Stimulated activated naive CD8-positive, alpha-beta T cell treated with anti-CD3 and anti-CD28 coated beads, Interleukin-15, Interleukin-2, amounts not matched to agents 100 U/mL and 50 U/mL, for 24 hours (primary cell): ENCODE results near the gene PRKN.

ENCODE experiments used
- ATAC-seq: fragments of 150-1000 bp; cut with Tn5 transposase; one replicate; pipeline ENCODE4 v1.10.0; 2021
- DNase-seq: peaks from one replicate; pipeline ENCODE4 v3.0.0; 2021

PRKN gene

GRCh38 chr6:161414180-161414579 is 1313.4 kb downstream of the PRKN start:
- DNase-seq = no peak

GRCh38 chr6:161413355-161413771 is 1314.2 kb downstream of the PRKN start:
- DNase-seq (no peak), ATAC-seq (no peak)

More at GRCh38 chr6:161414180-161414579, 1313.4 kb downstream of the PRKN start:
- no peak for ATAC-seq

GRCh38 chr6:161412795-161413194 is 1314.8 kb downstream of the PRKN start:
- no peak for DNase-seq
- no peak for ATAC-seq

GRCh38 chr6:161411265-161411944 is 1316.2 kb downstream of the PRKN start:
- no peak for ATAC-seq
- no peak for DNase-seq

GRCh38 chr6:161410736-161411135 is 1316.8 kb downstream of the PRKN start:
- no peak for ATAC-seq

GRCh38 chr6:161410076-161410475 is 1317.5 kb downstream of the PRKN start:
- no peak for DNase-seq
- no peak for ATAC-seq

More at GRCh38 chr6:161410736-161411135, 1316.8 kb downstream of the PRKN start:
- no peak for DNase-seq

DNA sequence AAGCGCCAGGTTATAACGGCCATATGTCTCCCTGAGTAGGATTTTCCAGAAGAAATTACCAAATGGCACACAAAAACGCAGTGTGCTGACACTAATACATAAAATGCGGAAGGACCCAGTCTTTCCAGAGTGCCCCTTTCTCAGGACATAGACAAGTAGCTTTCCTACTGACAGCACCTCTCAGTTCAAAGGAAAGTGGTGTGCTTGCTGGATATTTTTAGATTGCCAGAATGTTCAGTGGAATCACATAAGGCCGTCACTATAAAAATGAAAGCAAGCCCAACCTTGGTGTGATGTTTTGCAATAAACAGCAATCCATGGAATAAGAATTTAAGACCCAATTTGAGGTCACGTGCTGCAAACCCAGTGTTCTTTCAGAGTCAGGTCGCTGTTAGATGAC is 1318.2 kb downstream of the PRKN start:
- no peak for ATAC-seq
- no peak for DNase-seq

- ATAC-seq (no peak), DNase-seq (no peak)
These were observed 1319.5 kb downstream of the PRKN start for GRCh38 chr6:161408041-161408440.

DNA sequence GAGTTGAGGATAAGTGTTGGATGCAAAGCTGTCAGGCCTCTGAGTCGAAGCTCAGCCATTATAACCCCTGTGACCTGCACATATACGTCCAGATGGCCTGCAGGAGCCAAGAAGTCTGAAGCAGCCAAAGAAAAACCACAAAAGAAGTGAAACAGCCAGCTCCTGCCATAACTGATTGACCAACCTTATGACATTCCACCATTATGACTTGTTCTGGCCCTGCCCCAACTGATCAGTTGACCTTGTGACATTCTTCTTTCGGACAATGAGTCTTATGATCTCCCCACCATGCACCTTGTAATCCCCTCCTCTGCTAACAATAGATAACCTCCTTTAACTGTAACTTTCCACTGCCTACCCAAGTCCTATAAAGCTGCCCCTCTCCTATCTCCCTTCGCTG is 1320.0 kb downstream of the PRKN start:
- DNase-seq (no peak), ATAC-seq (no peak)

DNA sequence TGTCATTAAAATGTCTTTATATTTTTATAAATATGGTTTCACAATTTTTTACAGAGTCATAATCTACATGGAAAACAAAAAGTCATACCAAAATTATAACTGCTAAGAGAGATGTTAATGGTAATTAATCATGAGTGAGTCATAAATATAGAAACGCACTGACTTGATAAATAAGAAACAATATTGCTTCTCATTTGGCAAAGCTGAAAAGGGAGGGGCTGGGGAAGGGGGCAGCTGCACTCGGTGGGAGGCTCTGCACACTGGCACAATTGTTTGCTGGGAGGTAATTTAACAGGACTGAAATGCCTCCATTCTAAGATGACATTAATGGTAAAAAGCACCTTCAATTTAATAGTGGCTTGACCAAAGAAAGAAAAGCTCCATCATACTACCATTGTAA is 1320.5 kb downstream of the PRKN start:
- ATAC-seq (no peak), DNase-seq (no peak)

DNA sequence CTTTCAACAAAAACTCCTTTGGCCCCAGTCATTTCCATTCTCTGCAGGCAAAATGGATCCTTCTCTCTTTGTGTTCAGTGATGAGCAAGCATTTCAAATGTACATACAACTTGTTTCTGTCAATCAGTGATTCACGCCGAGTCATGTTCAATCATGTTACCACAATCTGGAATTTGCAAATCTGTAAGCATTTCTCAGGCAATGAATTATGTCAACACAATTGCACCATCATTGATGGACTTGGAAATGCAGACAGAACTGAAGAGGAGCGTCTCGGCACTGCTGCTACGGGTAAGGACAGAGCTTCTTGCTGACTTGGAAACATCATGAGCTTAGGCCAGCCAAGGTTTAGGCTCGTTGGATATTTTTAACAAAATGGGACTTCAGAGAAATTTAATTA is 1320.9 kb downstream of the PRKN start:
- ATAC-seq (no peak), DNase-seq (no peak)

- DNase-seq (no peak), ATAC-seq (no peak)
These were observed 1322.1 kb downstream of the PRKN start for GRCh38 chr6:161405418-161405817.

DNA sequence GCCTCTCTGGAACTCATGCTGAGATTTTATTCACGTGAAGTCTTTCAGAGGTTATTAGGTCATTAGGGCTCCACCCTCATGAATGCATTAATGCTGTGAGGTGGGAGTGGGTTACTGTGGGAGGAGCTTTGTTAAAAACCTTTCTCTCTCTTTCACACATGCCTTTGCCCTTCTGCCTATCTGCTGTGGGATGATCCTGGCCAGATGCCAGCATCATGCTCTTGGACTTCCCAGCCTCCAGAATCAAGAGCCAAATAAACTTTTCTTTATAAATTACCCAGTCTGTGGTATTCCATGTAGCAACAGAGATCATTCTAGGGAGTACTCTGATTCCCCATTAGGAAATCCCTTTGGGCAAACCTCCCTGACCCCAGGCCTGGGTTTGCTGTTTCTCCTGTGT is 1323.8 kb downstream of the PRKN start:
- ATAC-seq (no peak), DNase-seq (no peak)

DNA sequence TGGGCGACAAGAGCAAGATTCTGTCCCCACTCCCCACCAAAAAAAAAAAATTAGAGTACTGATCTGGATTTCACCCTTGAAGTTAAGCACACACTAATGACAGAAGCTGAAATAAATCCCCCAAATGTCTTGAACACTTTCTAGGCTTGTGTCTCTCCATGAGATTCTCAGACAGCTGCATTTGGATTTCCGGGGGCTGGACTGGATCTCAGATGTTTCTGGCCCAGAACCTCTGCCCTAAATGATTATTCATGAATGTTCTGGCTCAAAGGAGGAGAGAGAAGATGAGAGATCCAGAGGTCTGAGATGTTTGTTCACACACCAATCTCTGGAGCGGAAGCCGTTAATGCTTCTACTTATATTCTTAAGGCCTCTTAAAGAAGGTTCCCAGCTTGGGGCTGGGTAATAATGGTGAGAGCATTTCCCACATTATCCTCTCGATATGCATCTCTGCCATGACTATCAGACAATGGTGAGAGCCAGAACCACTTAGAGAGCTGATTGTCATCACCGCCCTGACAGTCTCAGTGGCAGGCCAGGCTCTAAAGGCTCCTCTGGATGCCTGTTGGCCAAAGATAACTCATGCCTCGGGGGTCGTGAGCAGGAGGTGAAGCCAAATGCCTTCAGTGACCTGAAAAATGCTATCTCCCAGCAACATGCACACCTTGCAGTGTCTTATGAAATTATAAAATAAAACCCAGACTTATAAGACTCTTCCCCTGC is 1325.8 kb downstream of the PRKN start:
- DNase-seq = no peak
- ATAC-seq = no peak

DNA sequence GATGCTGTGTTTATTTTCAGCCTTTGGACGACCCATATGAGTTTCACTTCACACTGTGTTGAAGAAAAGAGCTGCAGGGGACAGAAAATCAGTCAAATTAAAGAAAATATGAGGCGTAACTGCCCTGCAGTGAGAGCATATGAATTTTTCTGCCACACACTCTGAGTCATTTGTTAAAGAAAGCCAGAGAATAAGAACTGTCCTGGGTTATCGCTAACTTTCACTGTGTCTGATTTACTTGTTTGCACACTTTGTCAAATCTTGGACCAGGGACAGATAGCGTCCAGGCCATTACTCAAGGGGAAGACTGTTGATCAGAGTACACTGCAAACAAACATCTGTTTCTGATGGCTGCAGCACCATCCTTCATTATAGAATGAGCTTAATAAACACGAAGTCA is 1326.9 kb downstream of the PRKN start:
- ATAC-seq (no peak), DNase-seq (no peak)

DNA sequence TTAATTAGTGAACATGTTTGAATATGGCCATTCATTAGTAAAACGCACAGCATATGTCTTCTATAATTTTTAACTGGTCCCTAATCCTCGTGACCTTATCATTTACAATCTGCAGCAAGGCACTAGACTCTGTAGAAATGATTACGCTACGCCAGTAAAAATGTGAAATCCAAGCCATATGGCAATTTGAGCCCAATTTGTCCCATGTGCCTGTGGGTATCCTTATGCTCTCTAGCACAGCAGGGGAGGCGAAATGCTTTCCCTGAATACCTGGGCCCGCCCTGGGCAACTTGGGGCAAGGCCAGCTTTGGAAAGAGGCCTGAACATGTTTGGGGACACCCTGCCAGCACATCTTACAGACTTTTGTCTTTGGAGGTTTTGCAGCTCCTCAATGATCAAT is 1331.0 kb downstream of the PRKN start:
- DNase-seq = no peak
- no peak for ATAC-seq

DNA sequence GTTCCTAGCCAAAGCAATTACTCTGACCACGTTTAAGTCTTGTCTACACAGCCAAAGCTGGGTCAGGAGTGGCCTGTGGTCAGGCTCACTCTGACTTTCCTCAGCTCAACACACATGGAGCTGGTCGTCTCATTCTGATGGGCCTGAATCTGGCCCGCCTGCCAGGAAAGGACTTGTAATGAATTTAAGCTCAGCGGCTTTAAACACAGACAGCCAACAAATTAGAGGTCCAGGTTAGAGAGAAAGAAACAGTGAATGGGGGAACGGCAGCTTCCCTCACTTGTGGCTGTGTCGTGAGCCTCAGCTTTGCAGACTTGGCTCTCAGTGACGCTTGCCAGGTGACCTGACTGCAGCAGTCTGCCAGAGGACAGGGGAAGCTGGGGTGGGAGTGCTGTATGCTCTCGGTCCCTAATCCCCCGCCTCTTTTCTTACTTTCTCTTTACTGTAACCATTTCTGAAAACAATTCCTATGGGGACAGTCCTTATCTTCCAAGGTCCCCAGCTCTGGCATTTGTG is 1331.8 kb downstream of the PRKN start:
- ATAC-seq (no peak), DNase-seq (no peak)

GRCh38 chr6:161394437-161394836 is 1333.1 kb downstream of the PRKN start:
- ATAC-seq (peak; percentile 64), DNase-seq (no peak)

DNA sequence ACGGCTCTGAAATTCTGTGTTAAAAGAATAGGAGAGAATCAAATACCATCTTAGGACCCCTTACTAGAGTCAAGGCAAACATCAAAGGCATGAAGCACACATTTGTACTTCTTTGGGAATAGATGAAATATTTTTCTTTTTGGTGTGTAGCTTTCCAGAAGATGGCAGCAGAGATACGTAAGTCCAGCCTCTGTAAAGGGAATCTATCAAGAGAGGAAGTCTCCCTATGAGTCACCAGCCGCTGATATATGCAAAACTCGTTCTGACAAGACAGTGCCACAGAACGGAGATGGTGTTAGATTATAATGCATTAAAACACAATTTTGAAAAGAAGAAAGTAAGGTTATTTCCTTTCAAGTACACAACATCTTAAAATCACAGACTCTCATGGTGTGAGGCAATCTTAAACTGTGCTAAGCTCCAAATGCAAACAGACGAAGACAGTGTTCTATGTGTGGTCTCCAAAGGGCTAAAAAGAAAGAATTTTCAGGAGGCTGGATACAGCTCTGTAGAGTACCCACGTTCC is 1333.7 kb downstream of the PRKN start:
- DNase-seq (peak; percentile 50), ATAC-seq (peak; percentile 97)

DNA sequence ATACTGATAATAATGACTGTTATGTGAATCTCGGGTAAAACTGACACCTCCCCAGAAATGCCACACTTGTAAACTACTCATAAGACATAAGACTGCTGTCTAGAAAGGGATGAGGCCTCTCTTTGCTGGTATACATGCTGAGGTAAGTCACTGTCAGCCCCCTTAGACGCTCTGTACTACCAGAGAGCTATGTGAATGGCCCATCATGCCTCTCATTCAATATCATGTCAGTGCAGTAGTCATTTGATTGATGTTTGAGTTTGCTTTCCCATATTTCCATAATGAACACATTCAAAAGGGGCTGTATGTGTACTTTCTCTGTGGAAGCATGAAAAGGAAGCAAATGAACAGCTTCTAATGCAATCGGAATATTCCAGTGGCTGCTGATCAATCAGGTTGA is 1334.3 kb downstream of the PRKN start:
- DNase-seq (no peak), ATAC-seq (no peak)

DNA sequence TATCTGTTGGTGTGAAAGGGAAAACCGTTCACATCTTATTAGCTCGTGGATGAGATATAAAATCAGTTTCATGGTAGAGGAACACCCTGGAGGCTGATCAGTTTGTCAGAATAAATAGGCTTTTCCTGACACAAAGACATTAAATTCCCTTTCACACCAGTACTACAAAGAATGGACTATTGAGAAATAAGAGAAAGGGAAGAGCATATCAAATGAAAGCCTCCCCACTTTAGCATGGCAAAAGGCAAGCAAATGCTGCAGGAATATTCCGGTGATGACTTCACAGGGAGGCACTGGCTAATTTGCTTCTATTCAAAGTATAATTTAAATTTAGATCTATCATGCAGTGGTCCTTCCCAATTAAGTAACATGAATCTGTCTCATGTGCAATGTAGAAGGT is 1337.8 kb downstream of the PRKN start:
- no peak for ATAC-seq
- no peak for DNase-seq

GRCh38 chr6:161383951-161384350 is 1343.6 kb downstream of the PRKN start:
- ATAC-seq (no peak), DNase-seq (no peak)

GRCh38 chr6:161379834-161380582 is 1347.6 kb downstream of the PRKN start:
- ATAC-seq (no peak), DNase-seq (no peak)
